ENCODE results near the gene PLEKHG5.

GRCh38 chr1:6496365-6496721 lies 4.9 kb upstream of the PLEKHG5 start:
- no peak for TF ChIP-seq CTCF (IDR thresholded peaks at IDR 0.05 in 2 of 3, conservative IDR thresholded peaks at IDR 0.05 in 1 of 3; ENCODE audit: control insufficient read depth in 2 of 3, extremely low read depth in 1 of 3, insufficient read depth in 1 of 3, low read depth in 3 of 3, low read length in 3 of 3)
- no peak for TF ChIP-seq ZNF687 (IDR thresholded peaks at IDR 0.05)
- no peak for TF ChIP-seq NKRF (conservative IDR thresholded peaks at IDR 0.05)
- TF ChIP-seq POLR2A (IDR thresholded peaks at IDR 0.05; ENCODE audit: low read depth, low read length) = no peak
- no peak for TF ChIP-seq SMAD1 (IDR thresholded peaks at IDR 0.05; ENCODE audit: low read depth, partially characterized antibody)
- TF ChIP-seq ASH2L (IDR thresholded peaks at IDR 0.05; ENCODE audit: borderline replicate concordance, low read depth) = no peak
- TF ChIP-seq ATF3 (IDR thresholded peaks at IDR 0.05; ENCODE audit: borderline replicate concordance, extremely low read depth, low read depth, low read length) = no peak
- no peak for TF ChIP-seq SIX5 (IDR thresholded peaks at IDR 0.05; ENCODE audit: low read depth, low read length, severe bottlenecking)
- TF ChIP-seq ESRRA (IDR thresholded peaks at IDR 0.05; ENCODE audit: low read length) = no peak
- no peak for TF ChIP-seq EP300 (IDR thresholded peaks at IDR 0.05; ENCODE audit: borderline replicate concordance in 1 of 2, control insufficient read depth in 1 of 2, low read depth in 2 of 2, low read length in 2 of 2)
- no peak for TF ChIP-seq BHLHE40 (IDR thresholded peaks at IDR 0.05; ENCODE audit: borderline replicate concordance in 1 of 2, low read depth in 2 of 2, low read length in 1 of 2)
- TF ChIP-seq ZNF622 (IDR thresholded peaks at IDR 0.05) = no peak

Data from GM12878 (cell line).